IMR-90 (cell line): ENCODE measurements around the gene PRR4.

Source experiments
- CTCF ChIP-seq: conservative IDR thresholded peaks from 2 replicates; pipeline ENCODE4 v1.5.1; 2012; ENCODE audit warnings: mild to moderate bottlenecking, low read depth, low read length, improper control_type of control experiment
- POLR2A ChIP-seq: IDR thresholded peaks from 2 replicates; pipeline ENCODE4 v1.6.1; 2012; ENCODE audit warnings: mild to moderate bottlenecking, low read depth, low read length
- RAD21 ChIP-seq: IDR thresholded peaks from 2 replicates; pipeline ENCODE4 v1.6.1; 2012; ENCODE audit warnings: low read length, improper control_type of control experiment

GRCh38 chr12:10863512-10864218 is 14.4 kb upstream of the PRR4 start:
- no peak for TF ChIP-seq CTCF
- TF ChIP-seq RAD21, result no peak
- TF ChIP-seq POLR2A, result no peak
